ACHN (cell line): ENCODE data around the gene LCT.
"Not testable (repeated sequence)": the region's sequence is repeated elsewhere in the genome, so short reads cannot be mapped to it uniquely, and the experiment has no call there.

Experiments used
- DNase-seq: peaks from one replicate; pipeline ENCODE4 v3.0.0-alpha.2; 2015
- in situ Hi-C: cut with HindIII; loops from 2 replicates; pipeline ENCODE4 v1.10.0; 2017; ENCODE audit warnings: low sequenced_read_pairs, low pct_ligation_motif_present, low pct_unique_long_range_greater_than_20kb

Gene LCT

GRCh38 chr2:135840601-135841000, 3.6 kb upstream of the LCT start:
- in situ Hi-C loops = no loop called here
- no peak for DNase-seq

DNA sequence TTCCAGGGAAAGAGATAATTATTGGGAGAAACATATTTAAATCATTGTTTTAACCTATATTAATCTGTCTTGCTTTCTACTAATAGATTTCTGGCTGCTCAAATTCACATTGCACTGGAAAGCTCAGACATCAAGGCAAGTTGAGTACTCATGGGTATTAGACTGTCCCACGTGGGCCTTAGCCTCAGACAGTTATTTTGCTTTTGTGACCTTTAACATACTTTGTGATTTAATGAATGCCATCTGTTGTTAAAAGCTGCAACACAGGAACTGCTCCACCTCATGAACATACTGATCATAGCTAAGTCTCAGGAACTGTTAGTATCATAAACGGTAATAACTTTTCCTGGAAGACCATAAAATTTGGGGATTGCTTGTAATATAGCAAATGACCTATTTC, 2.7 kb upstream of the LCT start:
- in situ Hi-C loops = no loop called here
- no peak for DNase-seq

DNA sequence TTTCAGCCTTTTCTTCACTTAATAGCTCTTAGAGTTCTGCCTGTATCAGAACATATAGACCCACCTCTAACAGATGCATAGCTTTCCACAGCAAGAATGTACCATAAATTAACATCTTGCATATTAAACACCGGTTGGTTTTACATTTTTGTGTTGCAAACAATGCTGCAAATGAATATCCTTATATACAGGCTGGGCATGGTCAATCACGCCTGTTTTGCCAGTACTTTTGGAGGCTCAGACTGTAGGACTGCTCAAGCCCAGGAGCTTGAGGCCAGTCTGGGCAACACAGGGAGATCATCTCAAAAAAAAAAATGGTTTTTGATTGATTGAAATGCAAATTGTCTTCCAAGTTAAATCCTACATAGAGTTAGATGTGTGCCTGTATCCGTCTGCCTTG, 1.5 kb upstream of the LCT start:
- in situ Hi-C loops = no loop called here
- no peak for DNase-seq

- in situ Hi-C loops = no loop called here
- no peak for DNase-seq
Observed at GRCh38 chr2:135832891-135833290, 4.1 kb downstream of the LCT start.

GRCh38 chr2:135831180-135831812, 5.7 kb downstream of the LCT start:
- in situ Hi-C loops = no loop called here
- DNase-seq = no peak

GRCh38 chr2:135829378-135830135, 7.4 kb downstream of the LCT start:
- DNase-seq = no peak

DNA sequence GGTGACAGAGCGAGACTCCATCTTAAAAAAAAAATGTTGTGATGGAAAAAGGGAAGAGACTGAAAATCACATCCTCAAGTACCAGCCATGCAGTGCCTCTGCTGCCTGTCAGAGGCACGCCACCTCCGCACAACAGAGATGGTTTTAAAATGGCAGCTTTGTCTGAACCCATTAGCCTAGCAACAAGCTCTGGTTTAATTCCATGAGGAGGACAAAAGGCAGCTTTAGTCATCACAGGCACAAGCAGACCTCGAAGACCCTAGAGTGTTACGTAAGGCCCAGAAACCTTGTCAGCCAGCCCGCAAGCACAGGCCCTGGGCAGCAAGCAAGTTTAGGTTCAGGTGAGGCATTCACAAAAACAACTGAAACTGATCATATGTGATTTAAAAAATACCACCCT, 10.4 kb downstream of the LCT start:
- DNase-seq = no peak
- in situ Hi-C loops = no loop called here

More at GRCh38 chr2:135829378-135830135, 7.4 kb downstream of the LCT start:
- in situ Hi-C loops = no loop called here

DNA sequence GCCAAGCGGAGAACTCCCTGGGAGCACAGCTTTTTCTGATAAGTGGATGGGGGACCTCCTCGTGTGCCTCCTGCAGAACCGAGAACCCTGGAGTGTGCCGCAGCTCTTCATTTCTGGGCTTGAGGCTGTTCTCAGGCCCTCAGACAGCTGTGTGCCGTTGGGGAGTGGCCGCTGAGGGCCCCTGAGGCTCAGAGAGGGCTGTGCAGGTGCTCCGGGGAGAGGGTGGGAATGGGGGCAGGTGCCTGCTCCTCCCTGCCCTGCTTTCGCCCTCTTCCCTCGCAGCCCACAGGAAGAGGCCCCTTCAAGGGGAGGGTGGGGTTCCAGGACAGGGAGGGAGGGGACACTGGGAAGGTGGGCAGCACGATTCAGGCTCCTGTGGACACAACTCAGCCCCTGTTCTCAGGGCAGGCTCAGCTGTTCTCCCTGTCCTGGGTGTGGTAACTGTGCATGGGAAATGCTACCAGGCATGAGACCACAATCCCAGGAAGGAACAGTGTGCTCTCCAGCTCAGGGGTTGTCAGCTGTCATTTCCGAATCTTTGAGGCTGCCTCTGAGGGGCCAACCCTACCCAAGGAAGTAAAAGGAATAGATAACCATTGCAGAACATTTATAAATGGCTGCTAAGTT, 11.3 kb downstream of the LCT start:
- DNase-seq = no peak
- in situ Hi-C loops = no loop called here

DNA sequence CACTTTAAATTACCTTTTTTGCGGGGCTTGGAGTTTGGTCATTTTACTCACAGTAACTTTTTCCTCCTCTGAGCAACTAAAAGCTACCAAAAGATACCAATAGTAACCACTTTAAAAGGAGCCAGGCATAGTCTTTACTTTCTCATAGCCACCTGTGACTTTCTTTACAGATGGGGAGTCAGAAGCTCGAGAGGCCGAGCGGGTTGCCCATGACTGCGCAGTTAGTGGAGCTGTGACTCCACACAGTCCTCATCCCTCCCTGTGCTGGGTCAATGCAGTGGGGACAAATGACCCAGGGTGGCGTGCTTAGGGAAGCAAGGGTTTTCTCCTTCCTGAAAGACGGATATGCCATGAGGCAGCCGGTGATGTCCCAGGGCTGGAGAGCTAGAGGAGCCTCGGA, 11.9 kb downstream of the LCT start:
- in situ Hi-C loops = no loop called here
- no peak for DNase-seq

- in situ Hi-C loops = no loop called here
- DNase-seq = no peak
Observed at GRCh38 chr2:135822855-135823254, 14.1 kb downstream of the LCT start.

DNA sequence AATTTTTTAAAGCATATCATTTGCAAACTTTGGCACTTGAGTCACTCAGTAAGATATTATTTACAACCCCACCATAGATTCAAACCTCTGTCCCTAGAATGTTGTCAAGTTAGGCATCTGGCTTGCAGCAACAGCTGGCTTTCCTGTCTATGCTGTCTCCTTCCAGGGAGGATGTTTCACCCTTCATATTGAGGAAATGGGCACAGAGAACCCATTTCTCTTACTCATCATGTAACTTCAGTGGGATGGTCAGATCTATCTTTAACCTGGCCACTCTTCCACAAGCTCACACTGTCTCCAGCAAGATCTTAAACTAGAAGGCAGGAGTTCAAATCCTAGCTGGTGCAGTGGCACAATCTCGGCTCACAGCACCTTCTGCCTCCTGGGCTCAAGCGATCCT, 15.8 kb downstream of the LCT start:
- in situ Hi-C loops = no loop called here
- no peak for DNase-seq

DNA sequence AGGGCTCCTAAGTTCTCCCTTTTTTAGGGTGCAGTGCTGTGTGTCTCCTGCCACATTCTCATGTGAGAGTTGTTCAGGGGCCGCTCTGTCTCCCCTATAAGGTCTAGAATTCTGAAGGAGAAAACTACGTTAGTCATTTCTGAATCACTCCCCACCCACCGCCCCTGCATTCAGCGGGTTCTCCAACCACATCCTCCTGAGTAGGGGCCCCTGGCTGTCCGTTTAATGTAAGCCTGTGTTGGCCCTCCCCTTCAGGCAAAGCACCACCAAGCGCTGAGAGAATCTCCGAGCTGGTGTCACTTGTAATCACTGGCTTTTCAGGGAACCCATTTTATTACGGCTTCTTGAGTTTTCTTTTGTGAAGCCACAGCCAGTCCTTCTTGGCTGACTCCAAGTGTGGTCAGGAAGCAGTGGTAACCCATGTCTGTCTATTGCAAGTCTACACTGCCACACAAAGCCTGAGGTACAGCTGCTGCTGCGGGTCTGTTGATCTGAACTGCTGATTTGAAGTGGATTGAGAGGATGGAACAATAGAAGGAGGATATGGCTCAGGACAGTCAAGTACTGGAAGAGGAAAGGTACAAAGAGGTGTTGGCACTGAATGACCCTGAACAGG, 16.9 kb downstream of the LCT start:
- in situ Hi-C loops = no loop called here
- DNase-seq = no peak

DNA sequence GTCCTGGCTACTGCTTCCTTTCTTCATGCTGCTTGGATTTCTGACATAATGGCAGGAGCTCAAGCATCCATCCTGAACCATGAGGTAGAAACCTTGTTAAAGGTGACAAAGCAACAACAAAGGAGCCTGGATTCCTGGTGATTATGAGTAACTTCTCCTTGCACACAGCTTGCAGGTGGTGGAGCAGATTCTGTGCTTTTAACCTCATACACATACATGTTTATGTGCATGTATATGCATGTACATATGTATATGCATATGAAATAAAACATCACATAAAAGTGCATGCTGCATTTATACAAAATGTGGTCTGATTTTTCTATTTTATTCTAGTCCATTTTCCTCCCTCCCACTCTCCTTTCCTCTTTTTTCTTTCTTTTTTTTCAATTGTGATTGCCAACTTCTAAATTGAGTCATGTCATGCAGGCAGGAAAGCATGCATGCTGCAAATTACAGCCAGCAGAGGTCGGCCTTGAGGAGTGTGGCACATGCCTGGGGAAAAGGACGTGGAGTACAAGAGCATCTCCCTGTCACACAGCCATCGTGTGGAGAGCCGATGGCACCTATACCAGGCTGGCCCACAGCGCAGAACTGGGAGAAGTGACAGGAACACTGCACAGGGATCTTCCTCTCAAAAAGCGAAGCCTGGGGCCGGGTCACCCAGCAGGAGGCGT, 17.9 kb downstream of the LCT start:
- in situ Hi-C loops = no loop called here
- peak; percentile 36 for DNase-seq

GRCh38 chr2:135817951-135818350, 19.0 kb downstream of the LCT start:
- in situ Hi-C loops = no loop called here
- no peak for DNase-seq

GRCh38 chr2:135817466-135817865, 19.5 kb downstream of the LCT start:
- DNase-seq = no peak
- in situ Hi-C loops = no loop called here

DNA sequence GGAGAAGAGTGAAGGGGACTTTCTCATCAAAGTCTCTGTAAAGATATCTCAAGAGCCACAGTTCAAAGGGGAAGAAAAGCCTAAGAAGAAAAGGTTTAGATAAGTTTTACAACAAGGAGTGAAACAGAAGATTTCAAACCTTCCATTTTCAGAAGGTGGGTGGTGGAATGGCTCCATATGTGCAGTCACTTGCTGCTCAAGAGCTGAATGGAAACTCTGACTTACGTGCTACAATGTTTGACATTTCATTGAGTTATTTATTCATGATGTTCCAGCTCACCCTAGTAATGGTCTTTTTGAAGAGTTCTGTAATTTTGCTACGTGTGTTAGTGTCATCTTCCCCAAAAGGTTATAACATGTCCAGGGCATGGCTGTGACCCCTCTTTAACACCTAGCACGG, 21.7 kb downstream of the LCT start:
- no peak for DNase-seq
- in situ Hi-C loops = no loop called here

DNA sequence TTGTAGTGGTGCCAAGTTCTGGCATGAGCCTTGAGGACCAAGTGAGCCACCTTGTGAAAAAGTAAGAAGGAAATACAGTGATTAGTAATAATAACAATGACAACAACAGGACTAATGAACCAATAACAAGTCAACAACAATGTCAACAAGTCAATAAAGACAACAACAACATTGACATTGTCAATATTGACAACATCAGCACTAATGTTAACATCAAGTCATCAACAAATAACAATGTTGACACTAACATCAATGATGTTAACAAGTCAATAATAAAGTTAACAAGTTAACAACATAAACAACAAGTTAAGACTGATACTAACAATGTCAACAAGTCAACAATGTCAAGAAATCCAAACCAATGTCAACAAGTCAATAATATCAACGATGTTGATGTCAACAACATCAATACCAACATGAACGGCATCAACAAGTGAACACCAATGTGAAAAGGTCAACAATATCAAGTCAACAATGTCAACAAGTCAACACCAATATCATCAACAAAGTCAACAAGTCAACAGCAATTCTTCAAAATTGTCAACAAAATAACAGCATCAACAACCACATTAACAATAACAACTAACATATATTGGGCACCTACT, 24.0 kb downstream of the LCT start:
- no peak for DNase-seq
- in situ Hi-C loops = no loop called here

DNA sequence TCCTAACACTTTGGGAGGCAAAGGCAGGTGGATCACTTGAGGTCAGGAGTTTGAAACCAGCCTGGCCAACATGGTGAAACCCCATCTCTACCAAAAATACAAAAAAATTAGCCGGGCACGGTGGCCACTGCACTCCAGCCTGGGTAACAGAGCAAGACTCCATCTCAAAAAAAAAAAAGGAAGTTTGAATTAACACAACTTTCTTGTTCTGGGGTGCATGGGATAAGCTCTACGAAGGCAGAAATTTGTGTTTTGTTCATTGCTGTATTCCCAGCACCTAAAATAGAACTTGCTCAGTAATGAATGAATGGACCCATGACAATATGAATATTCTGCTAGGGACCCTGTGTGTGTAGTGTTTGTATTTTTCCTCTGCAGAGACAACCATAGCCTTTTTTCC, 29.1 kb downstream of the LCT start:
- in situ Hi-C loops, DNase-seq: not testable (repeated sequence)

DNA sequence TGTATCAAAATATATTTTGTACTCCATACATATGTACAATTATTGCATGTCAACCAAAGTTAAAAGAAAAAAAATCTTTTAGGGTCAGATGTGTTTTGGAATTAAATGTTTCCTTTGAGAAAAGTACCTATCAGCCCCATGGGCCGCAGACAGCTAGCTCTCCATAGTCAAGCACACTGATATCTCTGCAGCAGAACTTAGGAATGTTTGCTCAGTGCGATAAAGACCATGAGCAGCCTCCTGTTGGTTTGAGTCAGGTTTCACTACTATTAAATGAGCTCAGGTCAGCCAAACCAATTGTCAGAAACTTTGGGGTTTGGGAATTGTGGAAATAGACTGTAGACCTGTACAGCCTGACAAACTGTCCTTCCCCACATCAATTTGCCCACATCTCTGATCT, 33.7 kb downstream of the LCT start:
- in situ Hi-C loops = no loop called here

More for the DNA sequence above, 33.7 kb downstream of the LCT start:
- no peak for DNase-seq
